Stimulated activated CD8-positive, alpha-beta memory T cell treated with anti-CD3 and anti-CD28 coated beads, Interleukin-2, amount 100 ng/mL, for 48 hours (primary cell): Measurements from ENCODE around the gene CEP44.
"Not testable (repeated sequence)": the region's sequence is repeated elsewhere in the genome, so short reads cannot be mapped to it uniquely, and the experiment has no call there.

ENCODE experiments used
- DNase-seq, 2 donors: peaks; one replicate each; pipeline ENCODE4 v3.0.0-alpha.2; 2020; ENCODE audit warnings: low read depth in 2 of 2

The CEP44 gene, protein sequence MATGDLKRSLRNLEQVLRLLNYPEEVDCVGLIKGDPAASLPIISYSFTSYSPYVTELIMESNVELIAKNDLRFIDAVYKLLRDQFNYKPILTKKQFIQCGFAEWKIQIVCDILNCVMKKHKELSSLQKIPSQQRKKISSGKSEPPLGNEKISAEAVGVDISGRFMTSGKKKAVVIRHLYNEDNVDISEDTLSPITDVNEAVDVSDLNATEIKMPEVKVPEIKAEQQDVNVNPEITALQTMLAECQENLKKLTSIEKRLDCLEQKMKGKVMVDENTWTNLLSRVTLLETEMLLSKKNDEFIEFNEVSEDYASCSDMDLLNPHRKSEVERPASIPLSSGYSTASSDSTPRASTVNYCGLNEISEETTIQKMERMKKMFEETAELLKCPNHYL

DNA sequence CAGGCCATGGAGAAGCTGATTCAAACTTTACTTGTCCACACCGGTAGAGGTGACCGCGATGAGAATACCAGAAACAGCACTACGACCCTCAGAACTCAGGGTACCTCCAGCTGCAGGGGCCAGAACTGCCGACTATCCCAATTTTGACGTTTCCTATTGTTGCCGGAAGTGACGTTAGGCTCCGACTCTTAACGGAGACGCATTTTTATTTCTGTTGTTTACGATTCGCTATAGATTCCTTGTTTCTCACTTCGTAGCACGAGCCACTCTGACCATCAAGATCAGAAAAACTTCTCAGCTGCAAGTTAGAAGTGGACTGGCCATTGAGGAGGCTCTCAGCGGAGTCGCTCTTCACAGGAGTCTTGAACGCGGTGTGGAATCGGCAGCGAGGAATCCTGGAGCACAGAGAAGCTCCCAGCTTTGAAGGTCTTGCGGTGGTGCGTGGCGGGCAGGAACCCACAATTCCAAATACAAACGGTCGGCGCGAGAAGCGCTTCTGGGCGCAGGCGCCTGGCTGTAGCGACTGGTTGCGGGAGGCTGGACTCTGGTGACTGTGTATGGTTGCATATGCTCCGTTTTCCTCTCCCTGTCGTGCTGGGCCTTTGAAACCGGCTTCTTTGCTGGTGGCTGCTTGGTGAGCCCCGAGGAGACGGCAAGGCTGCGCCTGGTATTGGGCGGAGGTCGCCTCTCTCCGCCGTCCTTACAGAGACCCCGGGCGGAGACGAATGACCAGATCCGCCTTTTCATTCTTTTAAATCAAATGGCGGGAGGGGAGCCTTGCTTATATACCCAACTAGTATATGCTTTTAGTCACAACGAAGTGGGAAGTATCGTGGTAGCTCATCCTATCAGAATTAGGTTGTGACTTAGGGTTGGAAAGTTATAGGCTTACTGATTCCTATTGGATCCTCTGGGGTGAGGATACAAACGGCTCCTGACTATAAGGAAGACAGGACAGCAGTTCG lies at the start of gene CEP44, which contains the start of gene FBXO8:
Gene CEP44 (plus strand): TSS at position 405 of the 965 bp plus-strand sequence. CDS start 15,211 bp downstream, outside the sequence.
Gene FBXO8 (minus strand): TSS at position 161 of the 965 bp plus-strand sequence. CDS start 20,575 bp downstream, outside the sequence.
- DNase-seq: peak; percentile 31 to 45

DNA sequence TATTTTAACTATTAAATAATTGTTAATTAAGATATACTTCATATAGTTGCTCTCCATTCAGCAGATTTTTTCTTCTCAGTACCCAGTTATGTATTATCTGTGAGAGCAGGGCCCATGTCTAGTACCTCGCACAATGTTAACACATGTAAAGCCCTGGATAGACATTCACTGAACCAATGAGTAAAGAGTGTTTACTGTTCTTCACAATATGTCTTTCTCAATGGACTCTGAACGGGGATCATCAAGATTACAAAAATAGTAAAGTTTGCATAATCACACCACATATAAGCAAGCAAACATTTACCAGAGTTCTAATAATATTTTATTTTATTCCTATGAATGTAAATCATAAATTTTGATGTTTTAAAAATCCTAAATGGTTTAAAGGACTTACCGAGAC lies 47.4 kb upstream of the CEP44 start:
- DNase-seq: no peak

DNA sequence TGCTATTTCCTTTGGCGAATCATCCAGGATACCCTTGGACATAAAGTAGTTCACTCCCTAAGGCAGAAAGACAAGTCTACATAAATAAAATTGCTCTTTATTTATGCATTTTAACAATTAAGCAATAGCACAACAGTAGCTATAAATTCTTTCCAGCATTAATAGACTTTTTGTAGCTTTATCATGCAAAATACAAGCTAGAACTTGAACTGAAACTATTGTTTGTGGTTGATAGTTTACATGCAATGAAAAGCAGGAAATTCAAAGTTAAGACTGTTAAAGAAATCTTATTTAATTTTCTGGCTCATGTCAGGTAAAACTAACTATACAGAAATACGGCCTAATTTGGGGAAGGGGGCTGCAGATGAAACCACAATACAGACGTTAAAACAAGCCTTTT lies 42.5 kb upstream of the CEP44 start:
- DNase-seq: no peak

DNA sequence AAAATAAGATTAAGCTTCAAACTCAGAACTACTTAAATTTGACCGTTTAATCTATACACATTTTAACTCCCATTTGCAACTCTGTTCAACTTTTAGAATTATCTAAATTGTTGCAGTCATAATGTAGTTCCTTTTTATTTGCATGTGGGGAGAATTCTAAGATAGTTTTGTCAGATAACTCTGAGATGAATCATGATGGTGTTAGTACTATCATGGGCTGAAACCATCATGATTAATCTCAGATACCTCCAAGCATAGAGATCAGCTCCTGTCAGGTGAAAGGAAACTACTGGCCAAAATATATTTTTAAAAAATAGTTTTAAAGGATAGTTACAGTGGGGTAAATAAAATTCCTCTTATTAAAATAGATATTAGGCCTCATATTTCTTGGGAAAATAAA lies 39.3 kb upstream of the CEP44 start:
- DNase-seq: no peak

DNA sequence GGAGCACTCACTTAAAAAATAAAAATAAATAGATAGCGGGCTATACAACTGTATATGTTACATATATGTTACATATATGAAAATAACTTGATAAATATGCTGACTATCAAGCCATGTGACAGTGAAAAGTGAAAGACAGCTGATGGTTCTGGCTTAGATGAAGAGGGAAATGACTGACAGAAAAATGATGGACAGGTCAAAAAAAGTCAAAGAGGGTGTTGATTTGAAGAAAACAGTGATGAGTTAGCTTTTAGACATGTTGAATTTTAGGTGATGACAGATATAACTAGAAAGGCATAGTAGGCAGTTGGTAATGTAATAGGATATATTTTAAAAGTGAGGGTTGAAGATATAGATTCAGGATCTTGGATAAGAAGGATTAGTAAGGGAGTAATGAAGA lies 38.0 kb upstream of the CEP44 start:
- DNase-seq: no peak

DNA sequence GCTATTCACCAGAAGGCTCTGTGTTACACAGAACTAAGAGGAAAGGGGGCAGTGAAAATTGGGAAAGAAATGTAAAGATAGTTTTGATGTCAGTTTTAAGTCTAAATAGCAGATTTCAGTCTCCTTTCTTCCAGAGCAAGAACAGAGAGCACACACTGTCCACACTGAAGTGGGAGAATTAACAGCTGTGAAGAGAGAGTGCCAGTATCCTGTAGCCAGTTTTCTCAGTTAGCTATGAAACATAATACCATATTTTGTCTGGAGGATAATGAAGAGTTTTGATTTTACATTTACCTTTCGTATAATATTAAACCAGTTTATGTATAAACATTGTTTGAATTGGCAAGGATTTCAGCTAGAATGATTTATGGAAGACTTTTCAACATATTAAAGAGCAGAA lies 35.3 kb upstream of the CEP44 start:
- DNase-seq: no peak

DNA sequence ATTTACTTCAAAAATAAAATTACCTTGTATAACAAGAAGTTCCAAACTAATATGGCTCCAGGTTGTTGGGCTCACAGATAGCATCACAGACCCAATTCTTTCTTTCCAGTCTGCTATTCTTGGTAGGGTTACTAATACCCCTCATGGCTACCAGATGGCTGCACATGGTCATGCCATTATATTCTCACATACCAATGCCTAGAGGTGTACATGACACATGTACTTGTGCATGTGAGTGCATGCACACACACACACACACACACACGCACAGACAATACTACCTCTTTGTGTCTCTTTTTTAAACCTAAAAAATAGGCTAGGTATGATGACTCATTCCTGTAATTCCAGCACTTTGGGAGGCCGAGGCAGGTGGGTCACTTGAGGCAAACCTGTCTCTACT lies 31.3 kb upstream of the CEP44 start:
- no peak for DNase-seq

DNA sequence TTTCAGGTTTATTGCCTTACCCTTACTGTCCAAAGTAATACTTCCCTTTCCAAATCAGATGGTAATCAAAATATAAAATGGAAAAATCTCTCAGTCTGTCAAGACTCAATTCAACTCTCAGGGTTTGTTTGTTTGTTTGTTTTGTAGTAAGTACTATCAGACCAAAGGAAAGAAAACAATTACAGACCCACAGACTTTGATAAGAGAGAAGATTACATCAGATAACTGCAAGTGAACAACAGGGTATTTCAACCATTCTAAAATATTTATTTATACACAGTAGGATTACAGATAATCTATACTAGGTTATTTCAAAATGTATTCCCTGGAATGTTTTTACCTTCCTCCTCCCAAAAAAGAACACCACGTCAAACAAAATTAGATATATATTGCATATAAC lies 29.1 kb upstream of the CEP44 start:
- DNase-seq: no peak

DNA sequence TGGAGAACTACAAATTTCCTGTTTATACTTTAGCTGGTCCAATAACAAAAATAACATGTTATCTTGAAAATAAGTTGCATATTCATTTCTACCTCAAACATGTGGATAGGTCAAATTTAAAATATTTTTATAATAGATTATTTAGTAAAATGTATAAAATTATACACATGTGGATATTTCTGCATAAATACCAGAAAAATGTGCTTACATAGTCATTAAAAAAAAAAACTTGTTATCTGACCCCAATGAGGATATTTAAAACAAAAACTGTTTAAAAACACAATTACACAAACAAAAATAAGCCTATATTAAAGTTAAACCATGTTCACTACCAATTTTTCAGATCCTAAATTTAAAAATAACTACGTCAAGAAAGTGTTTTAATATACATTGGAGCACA lies 28.3 kb upstream of the CEP44 start:
- DNase-seq: no peak

DNA sequence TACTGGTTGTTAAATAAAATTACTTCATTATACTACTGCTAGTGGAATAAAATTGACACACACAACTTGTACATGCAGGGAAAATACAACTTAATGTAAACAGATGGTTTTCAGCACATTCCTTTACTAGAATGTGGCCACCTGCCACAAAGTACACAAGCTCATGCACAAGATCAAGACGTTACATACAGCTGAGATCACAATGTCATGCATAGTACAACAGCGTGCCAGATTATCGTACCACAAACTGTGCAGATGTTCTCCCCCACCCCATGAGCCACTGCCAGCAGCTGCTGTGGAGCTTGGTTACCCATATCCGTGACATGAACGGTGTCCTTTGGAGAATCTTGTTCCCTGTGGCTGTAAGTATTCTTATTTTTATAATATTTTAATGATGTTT lies 27.9 kb upstream of the CEP44 start:
- no peak for DNase-seq

DNA sequence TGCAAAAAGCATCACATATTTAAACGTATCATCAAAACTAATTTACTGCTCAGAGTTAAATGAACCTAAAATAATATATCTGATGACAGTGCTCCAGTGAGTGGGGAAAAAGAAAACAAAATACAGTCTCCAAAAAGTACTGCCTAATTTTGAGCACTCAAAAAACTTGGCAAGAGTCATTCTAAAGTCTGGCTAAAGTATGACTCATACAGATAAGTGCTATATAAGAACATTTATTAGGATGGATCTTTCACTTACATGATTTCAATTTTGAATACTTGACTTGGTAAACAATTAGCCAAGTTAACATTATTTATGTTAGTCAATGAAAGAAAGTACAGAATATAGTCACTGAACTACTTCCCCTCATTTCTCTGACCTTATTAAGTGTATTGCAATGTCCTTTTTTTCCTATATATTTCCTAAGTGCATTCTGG lies 27.4 kb upstream of the CEP44 start:
- no peak for DNase-seq

DNA sequence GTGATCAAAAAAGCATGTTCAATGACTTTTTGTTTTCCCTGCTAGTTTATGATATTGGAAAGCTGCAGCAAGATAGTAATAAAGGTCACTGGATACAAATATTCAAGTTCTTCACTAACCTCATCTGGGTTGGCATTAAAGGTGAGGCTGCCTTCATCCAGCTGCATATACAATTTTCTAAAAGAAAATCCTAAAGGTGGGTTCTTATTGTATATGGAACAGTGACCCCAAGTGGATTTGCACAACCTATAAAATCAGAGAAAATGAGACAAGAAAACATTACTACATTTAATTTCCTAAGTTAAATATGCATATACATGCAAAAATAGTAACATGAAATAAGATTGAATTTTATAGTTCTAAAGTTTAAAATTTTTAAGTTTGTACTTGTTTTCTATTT lies 24.1 kb upstream of the CEP44 start:
- DNase-seq: no peak

DNA sequence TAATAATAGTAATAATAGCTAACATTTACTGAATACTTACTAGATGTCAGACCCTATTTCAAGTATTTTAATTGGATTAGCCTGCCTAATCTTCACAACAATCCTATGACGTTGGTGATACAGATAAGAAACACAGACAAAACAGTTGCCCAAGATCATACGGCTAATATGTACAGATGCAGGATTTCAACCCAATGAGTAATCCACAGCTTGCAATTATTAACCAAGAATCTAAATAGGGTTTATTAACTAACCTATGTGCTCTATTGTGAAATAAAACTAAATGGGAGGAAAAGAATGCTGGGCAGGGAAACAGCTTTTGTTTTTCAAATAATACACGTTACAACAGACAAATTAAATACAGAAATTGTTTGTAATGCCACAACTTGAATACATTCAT lies 23.6 kb upstream of the CEP44 start:
- DNase-seq: no peak

DNA sequence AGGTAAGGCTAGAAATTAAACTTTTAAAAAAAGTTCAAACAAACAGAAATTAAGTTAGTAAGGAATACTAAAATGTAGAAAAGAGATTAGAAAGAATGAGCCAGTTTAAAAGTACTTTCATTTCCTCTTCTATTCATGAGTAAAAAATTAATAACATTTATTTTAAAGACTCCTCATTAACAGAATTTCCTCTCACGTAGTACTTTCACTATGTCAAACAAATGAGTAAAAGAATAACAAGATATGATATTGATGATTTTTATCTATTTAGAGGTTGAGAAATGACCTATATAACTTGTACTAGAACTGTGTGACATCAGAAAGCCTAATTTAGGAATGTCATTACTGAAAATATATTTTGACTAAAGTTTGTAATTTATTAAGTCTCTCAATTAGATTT lies 22.3 kb upstream of the CEP44 start:
- DNase-seq: not testable (repeated sequence)

DNA sequence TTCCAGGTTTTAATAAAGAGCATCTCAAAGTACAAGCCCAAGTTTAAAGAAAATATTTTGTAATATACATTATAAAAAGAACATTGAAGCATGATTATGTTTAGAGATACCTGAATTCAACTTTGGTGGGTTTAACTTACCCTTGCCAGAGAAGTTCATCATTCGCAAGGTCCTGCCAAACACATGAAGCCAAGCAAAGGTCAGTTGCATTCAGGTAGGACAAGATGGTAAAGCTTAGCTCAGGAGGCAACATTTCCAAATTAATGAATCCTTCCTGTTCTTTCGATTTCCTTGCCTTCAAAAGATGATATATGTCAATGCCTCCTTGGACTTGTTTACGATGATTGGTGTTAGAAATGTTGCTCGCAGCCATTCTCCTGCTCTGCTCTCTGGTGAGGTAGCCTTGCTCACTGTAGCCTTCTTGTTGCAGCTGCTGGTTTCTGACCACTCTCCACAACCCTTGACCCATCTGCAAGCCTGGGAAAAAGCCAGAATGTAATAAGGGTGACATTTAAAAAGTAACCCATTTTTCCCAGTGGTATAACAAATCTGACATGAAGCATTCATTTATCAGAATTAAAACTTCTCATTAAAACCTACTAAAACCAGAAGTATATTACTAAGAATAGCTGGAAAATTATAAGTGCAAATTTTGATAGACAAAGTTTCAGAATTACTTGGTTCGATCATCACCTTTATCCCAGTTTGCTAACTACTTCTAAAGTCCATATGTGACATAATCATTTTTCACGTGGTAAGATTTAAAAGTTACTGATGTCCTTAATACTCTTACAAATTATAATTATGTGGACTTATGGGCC lies 20.9 kb upstream of the CEP44 start:
- no peak for DNase-seq

DNA sequence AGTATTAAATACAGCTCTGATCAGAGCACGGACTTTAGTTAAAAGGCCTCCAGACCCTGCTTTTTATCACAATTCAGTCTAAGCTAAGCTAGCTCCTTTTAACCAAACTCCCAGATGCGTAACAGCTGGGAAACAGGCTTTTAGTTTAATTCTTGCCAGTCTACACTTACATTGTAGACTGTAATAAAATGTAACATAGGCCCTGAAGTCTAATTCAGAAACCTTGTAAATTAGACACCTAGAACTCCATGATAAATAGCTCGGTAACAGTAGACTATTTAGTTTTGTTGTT lies 20.3 kb upstream of the CEP44 start:
- DNase-seq: no peak

DNA sequence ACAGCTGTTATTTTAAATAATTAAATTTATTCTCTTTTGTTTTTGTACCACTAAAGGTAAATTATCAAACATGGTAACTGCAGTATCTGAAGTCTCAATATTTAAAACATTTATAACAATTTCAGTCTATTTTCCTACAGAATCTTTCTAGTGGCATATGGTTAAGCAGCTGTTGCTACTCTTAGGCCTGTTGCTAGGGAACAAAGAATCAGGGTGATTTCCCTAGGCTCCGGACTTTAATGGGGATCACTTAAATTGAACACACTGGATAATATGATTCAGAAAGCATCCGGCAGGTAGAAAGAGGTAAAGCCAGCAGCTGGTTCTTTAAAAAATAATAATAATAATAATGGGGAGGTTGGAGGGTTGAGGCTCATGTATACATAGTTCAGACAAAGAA lies 17.8 kb upstream of the CEP44 start:
- no peak for DNase-seq

DNA sequence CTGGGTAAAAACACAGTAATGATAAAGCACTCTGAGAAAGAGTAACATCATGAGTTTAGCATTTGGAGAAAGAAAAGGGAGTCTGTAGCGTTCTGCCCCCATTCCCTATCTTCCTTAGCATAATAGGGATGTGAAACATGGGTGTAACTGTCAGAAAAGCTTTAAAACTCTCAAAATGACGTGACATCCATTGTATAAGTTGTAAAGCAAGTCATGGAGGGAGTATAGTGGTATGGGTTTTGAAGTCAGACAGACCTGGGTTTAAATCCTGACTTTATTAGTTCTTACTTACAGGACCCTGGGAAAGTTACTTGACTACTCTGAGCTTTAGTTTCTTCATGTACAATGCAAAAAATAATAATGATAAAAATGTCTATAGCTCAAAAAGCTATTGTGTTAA lies 17.3 kb upstream of the CEP44 start:
- no peak for DNase-seq

DNA sequence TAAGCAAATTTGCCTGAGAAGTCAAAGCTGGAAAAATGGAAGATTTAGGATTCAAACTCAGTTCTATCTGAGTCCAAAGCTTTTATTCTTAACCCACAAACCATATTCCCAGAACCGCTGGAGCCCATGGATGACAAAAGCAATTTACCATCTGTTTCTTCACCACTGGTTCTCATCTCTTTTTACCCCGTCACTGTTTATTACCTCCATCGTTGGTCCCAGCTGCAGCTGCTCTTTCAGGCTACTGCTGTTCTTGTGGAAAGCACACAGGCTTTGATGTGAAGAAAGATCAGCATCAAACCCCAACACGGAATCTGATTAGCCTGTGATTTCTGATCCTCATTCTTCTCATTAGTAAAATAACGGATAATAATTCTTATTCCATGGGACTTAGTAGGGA lies 9.8 kb upstream of the CEP44 start:
- no peak for DNase-seq

DNA sequence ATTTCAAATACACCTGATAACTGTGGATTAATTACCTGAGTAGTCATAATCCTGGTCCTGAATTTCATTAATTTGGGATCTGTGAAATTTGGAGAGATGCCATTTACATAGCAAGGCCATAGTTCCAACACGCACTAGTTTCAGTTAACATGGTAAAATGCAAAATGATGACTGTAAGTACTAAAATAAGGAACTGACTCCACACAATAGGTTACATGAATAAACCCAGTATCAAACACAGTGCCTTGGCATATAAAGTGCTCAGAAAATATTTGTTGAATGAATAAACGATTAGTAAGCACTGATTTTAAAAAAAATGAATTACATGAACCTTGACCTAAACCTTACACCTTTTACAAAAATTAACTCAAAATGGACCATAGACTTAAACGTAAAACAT lies 9.3 kb upstream of the CEP44 start:
- DNase-seq: no peak

DNA sequence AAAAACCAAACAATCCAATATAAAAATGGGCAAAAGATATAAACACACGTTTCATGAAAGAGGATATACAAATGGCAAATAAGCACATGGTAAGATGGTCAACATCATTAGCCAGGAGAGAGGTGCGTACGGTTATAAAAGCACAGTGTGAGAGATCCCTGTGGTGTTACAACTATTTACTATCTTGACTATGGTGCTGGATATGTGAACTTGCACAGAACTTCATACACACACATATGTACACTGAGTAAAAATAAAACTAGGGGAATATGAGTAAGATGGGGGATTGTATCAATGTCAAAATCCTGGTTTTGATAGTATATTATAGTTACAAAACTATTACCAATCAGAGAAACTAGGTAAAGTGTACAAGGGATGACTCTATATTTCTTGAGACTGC lies 8.6 kb upstream of the CEP44 start:
- DNase-seq: no peak

DNA sequence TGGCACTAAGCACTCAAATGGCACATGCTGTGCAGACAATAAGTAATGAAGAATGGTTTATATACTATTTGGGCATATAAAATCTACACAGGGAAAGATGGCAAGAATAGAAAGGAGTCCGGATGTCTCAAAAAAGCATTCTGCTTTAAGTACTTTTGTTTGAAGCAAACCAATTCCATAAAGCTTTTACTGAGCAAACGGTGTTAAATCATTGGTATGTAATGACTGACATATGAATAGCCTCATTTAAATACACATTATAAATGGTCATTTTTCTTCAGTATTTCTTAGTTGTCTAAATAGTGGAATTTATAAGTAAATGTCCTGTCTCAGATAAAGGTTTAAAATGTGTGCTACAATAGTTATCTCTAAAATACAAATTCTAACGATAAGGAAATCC lies 6.3 kb upstream of the CEP44 start:
- DNase-seq: no peak
